Right lobe of liver (tissue), 6 donors: Measurements from ENCODE around the gene USP44. TPM values are rescaled to one million over a fixed set of nuclear protein-coding genes. Genes with fewer than 3 reads are reported as not detected.

ENCODE experiments used
- ATAC-seq, 4 donors: fragments of 200-7000 bp; cut with Tn5 transposase; one replicate each; pipeline ENCODE4 v1.9.1; 2020; ENCODE audit warnings: mild to moderate bottlenecking in 4 of 4, moderate library complexity in 4 of 4
- DNase-seq, 3 donors: peaks; one replicate each; pipeline ENCODE4 v3.0.0-alpha.2; 2020
- H3K27ac ChIP-seq, 3 donors: fragments of 200-600 bp; one replicate each; pipeline ENCODE4 v1.8.0; 2022
- H3K27me3 ChIP-seq, 2 donors: fragments of 200-600 bp; one replicate each; pipeline ENCODE4 v1.8.0; 2022
- H3K36me3 ChIP-seq, 4 donors: fragments of 200-600 bp; sonication (generic) in 1 of 4; one replicate each; pipeline versions ENCODE4 v1.5.1 to v1.8.0; 2017 to 2022; ENCODE audit warnings: control low read depth in 1 of 4
- H3K4me1 ChIP-seq, 4 donors: fragments of 200-600 bp; sonication (generic) in 1 of 4; one replicate each; pipeline versions ENCODE4 v1.5.1 to v1.8.0; 2017 to 2022; ENCODE audit warnings: control low read depth in 1 of 4
- H3K4me3 ChIP-seq, 3 donors: fragments of 200-600 bp; one replicate each; pipeline ENCODE4 v1.8.0; 2022
- H3K9me3 ChIP-seq, 4 donors: fragments of 200-600 bp; sonication (generic) in 1 of 4; one replicate each; pipeline versions ENCODE4 v1.5.1 to v1.8.0; 2017 to 2022; ENCODE audit warnings: control low read depth in 1 of 4
- POLR2A ChIP-seq: fragments of 450-650 bp; IDR thresholded peaks from one replicate; pipeline ENCODE4 v1.6.1; 2017; ENCODE audit warnings: antibody characterized with exemption, mild to moderate bottlenecking
- WGBS: methylation state at CpG from one replicate; pipeline ENCODE4 v1.1.6; 2018; ENCODE audit warnings: low coverage, low lambda C conversion rate; ENCODE audit not compliant: insufficient coverage; ENCODE audit errors: missing lambda C conversion rate; 5-methylcytosine and 5-hydroxymethylcytosine counted together
- intact Hi-C, 2 donors: fragments of 100-400 bp; cut with DNase I; formaldehyde crosslinking; loops; one replicate each; pipeline versions ENCODE4 v1.11.2 to v1.14.1; 2022
- total RNA-seq, 6 experiments: library from RNA; depleted of rRNA in 2 of 6; stranded (reverse); fragments of >200 nt in 2 of 6; fragmentation: NEBNext Ultra II Directional in 3 of 6; extraction: Animal tissue kit (Norgen Biotek cat#: 25700) in 3 of 6; gene quantifications; one replicate each; pipeline versions ENCODE4 v1.1.0 to v1.2.4, GENCODE V29; 2016 to 2023
- TF ChIP-seq, protein P1 (sequence below), 4 donors: fragments of 200-600 bp in 3 of 4; fragments of 450-650 bp in 1 of 4; IDR thresholded peaks; one replicate each; pipeline versions ENCODE4 v1.5.1 to v1.8.0; 2016 to 2022; ENCODE audit warnings: antibody characterized with exemption in 4 of 4, mild to moderate bottlenecking in 2 of 4
- donor health status: DM: no; HTN: yes; CAD: no.
- donor health status: DM: no; HTN: no; CAD: no.
- donor health status: DM: no; HTN: no; CAD: no.
- donor health status: DM: no; HTN: yes; CAD: no.
- donor health status: DM: no; HTN: yes; CAD: no.

The USP44 gene
- total RNA-seq, 6 experiments from 2014 or later, result 0.22 to 0.31 (median 0.23) TPM; not detected in 2

DNA sequence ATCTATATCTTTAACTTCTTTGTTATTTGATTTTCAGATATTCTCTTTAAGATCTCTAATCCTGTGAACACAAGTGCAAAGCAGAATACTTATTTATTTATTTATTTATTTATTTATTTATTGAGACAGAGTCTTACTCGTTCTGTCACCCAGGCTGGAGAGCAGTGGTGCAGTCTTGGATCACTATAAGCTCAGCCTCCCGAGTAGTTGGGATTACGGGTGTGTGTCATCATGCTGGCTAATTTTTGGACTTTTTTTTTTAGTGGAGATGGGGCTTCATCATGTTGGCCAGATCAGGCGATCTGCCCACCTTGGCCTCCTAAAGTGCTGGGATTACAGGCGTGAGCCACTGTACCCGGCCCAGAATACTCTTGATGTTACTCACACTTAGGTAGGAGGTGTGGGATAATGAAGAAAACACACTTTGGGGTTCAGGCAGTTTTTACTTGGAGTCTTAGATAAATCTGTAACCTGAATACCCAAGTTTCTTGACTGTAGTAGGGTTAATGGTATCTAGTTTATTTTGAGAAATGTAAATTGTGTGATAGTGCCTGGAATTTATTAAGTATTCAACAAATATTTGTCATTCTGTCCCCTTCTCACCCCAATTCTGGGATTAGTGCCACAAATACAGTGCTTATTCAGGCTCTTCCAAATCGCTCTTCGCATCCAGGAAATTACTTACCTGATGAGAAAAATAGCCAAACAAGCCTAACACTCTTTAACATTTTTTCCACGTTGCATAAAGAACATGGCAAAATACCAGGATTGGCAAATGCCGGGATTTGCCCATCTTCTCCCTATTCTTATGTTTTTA is 44.4 kb downstream of the USP44 start:
- Histone ChIP-seq H3K4me1 (peaks cover 0 to 28% (median 11%) of the 10 kb centered on the region in 4 donors), H3K27me3 (no peaks in the 10 kb centered on the region), H3K27ac (peak overlapping the region in 2 of 3 donors; percentile 47 to 52), H3K4me3 (no peak overlapping the region), H3K36me3 (peaks cover 2 to 18% (median 12%) of the 10 kb centered on the region in 4 donors), H3K9me3 (no peaks in the 10 kb centered on the region)
- ATAC-seq, result peak; percentile 53 to 76 (median 64)
- no peak for DNase-seq
- 45% methylated on average over 9 of the region's 10 CpGs for WGBS
- intact Hi-C loops, result no loop called here
- TF ChIP-seq, protein P1, sequence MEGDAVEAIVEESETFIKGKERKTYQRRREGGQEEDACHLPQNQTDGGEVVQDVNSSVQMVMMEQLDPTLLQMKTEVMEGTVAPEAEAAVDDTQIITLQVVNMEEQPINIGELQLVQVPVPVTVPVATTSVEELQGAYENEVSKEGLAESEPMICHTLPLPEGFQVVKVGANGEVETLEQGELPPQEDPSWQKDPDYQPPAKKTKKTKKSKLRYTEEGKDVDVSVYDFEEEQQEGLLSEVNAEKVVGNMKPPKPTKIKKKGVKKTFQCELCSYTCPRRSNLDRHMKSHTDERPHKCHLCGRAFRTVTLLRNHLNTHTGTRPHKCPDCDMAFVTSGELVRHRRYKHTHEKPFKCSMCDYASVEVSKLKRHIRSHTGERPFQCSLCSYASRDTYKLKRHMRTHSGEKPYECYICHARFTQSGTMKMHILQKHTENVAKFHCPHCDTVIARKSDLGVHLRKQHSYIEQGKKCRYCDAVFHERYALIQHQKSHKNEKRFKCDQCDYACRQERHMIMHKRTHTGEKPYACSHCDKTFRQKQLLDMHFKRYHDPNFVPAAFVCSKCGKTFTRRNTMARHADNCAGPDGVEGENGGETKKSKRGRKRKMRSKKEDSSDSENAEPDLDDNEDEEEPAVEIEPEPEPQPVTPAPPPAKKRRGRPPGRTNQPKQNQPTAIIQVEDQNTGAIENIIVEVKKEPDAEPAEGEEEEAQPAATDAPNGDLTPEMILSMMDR (IDR thresholded peaks at IDR 0.05), result no peak
- no peak for TF ChIP-seq POLR2A

DNA sequence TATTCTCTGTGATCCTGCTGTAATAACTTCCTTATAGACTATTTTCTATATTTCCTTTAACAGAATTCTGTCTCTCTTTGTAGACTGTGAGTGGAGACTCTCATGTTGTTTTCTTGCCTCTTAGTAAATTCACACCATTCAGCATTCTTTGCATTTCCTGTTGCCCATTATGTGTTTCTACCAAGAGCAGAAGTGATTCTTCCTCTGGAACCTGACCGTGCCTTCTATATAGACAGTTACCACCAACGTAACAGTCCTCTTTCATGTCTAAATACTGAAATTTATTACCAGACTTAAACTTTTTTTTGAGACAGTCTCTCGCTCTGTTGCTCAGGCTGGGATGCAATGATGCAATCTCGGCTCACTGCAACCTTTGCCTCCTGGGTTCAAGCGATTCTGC is 46.2 kb downstream of the USP44 start:
- 72% methylated on average over 5 of the region's 5 CpGs for WGBS
- H3K4me3 ChIP-seq, result no peak overlapping the region
- no peak for TF ChIP-seq POLR2A
- TF ChIP-seq, protein P1 (IDR thresholded peaks at IDR 0.05), result no peak
- no peaks in the 10 kb centered on the region for H3K9me3 ChIP-seq
- no peak overlapping the region for H3K27ac ChIP-seq
- intact Hi-C loops, result no loop called here
- H3K4me1 ChIP-seq, result peaks cover 0 to 28% (median 11%) of the 10 kb centered on the region in 4 donors
- ATAC-seq, result peak in 1 of 4 donors; percentile 17
- DNase-seq, result no peak
- H3K36me3 ChIP-seq, result peaks cover 0 to 14% (median 8%) of the 10 kb centered on the region in 4 donors
- no peaks in the 10 kb centered on the region for H3K27me3 ChIP-seq

DNA sequence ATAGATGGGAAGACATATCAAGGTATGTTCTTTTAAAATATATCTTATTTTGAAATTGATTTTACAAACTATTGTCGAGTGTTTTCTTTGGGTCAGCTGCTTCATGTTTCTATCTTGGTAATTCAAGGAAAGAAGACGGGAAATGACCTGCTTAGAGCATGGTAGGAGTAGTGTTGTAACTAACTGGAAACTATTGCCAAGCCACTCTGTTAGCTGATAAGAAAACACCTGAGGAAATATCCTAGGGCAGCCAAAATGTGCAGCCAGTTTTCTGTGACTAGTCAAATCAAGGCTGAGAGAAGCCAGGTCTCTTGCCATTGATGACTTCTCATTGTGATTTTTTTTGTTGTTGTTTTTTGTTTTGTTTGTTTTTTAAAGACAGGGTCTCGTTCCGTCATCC is 47.1 kb downstream of the USP44 start:
- H3K36me3 ChIP-seq, result peaks cover 0 to 14% (median 8%) of the 10 kb centered on the region in 4 donors

DNA sequence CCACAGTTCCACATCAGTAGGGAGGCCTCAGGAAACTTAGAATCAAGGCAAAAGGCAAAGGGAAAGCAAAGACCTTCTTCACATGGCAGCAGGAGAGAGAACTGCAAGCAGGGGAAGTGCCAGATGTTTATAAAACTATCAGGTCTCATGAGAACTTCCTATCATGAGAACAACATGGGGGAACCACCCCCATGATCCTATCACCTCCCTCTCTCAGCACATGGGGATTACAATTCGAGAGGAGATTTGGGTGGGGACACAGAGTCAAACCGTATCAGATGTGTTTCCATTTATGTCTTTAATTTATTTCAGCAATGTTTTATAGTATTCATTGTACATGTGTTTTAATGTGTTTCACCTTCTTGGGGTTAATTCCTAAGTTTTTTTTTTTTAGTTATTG is 51.5 kb downstream of the USP44 start:
- Histone ChIP-seq H3K36me3 (peaks cover 0 to 51% (median 20%) of the 10 kb centered on the region in 4 donors), H3K4me1 (peaks cover 0 to 11% (median 4%) of the 10 kb centered on the region in 4 donors), H3K27me3 (no peaks in the 10 kb centered on the region), H3K9me3 (no peaks in the 10 kb centered on the region), H3K27ac (no peak overlapping the region), H3K4me3 (no peak overlapping the region)
- ATAC-seq (no peak), DNase-seq (no peak)
- intact Hi-C loops, result no loop called here
- WGBS, result 88% methylated on average over 2 of the region's 2 CpGs
- no peak for TF ChIP-seq POLR2A
- TF ChIP-seq, protein P1 (IDR thresholded peaks at IDR 0.05), result no peak

More for the DNA sequence above, 47.1 kb downstream of the USP44 start:
- 70% methylated on average over 4 of the region's 4 CpGs for WGBS
- no peaks in the 10 kb centered on the region for H3K9me3 ChIP-seq
- DNase-seq (no peak), ATAC-seq (peak; percentile 74 to 87 (median 78))
- H3K4me3 ChIP-seq, result no peak overlapping the region
- no peaks in the 10 kb centered on the region for H3K27me3 ChIP-seq
- intact Hi-C loops, result no loop called here
- no peak for TF ChIP-seq POLR2A
- TF ChIP-seq, protein P1 (IDR thresholded peaks at IDR 0.05), result no peak
- peaks cover 0 to 28% (median 11%) of the 10 kb centered on the region in 4 donors for H3K4me1 ChIP-seq
- peak overlapping the region in 2 of 3 donors; percentile 20 to 49 for H3K27ac ChIP-seq
